Karpas-422 (cell line): ENCODE results near the gene EPB42. TPM values are rescaled to one million over a fixed set of nuclear protein-coding genes. Genes with fewer than 3 reads are reported as not detected.
A peak's percentile ranks its signal among the peaks of the same experiment; 100 is the strongest.
"Not testable (repeated sequence)": the region's sequence is repeated elsewhere in the genome, so short reads cannot be mapped to it uniquely, and the experiment has no call there.

Experiments used
- DNase-seq: peaks from one replicate; pipeline ENCODE4 v3.0.0-alpha.2; 2015
- H2AFZ ChIP-seq: fragments of 200-600 bp; sonication (generic); 2 replicates; pipeline ENCODE4 v1.6.1; 2014; ENCODE audit warnings: antibody characterized with exemption, low read length, mixed read lengths
- H3K27ac ChIP-seq: fragments of 200-600 bp; sonication (generic); 2 replicates; pipeline ENCODE4 v1.5.1; 2014; ENCODE audit warnings: mild to moderate bottlenecking, low read length, moderate library complexity
- H3K27me3 ChIP-seq: fragments of 200-600 bp; sonication (generic); 2 replicates; pipeline ENCODE4 v1.6.1; 2014; ENCODE audit warnings: low read length, mixed read lengths
- H3K36me3 ChIP-seq: fragments of 200-600 bp; sonication (generic); 2 replicates; pipeline ENCODE4 v1.6.1; 2014; ENCODE audit warnings: low read length, mixed read lengths; ENCODE audit not compliant: insufficient read depth
- H3K4me1 ChIP-seq: fragments of 200-600 bp; sonication (generic); 2 replicates; pipeline ENCODE4 v1.6.1; 2014; ENCODE audit warnings: mild to moderate bottlenecking, low read length, mixed read lengths
- H3K4me2 ChIP-seq: fragments of 200-600 bp; sonication (generic); 2 replicates; pipeline ENCODE4 v1.6.1; 2014; ENCODE audit warnings: low read length, low read depth, mild to moderate bottlenecking; ENCODE audit not compliant: poor library complexity, severe bottlenecking
- H3K4me3 ChIP-seq: fragments of 200-600 bp; sonication (generic); 2 replicates; pipeline ENCODE4 v1.5.1; 2014; ENCODE audit warnings: mild to moderate bottlenecking, antibody characterized with exemption, low read length, mixed read lengths
- H3K79me2 ChIP-seq: fragments of 200-600 bp; sonication (generic); 2 replicates; pipeline ENCODE4 v1.6.1; 2014; ENCODE audit warnings: mild to moderate bottlenecking, low read length, mixed read lengths
- H3K9ac ChIP-seq: fragments of 200-600 bp; sonication (generic); 2 replicates; pipeline ENCODE4 v1.6.0; 2014; ENCODE audit warnings: low read length
- H3K9me2 ChIP-seq: fragments of 200-600 bp; sonication (generic), shearing (Covaris generic); replicated peaks from 2 replicates; pipeline ENCODE4 v1.6.0; 2014; ENCODE audit warnings: mild to moderate bottlenecking, low read length, moderate library complexity; ENCODE audit not compliant: insufficient read depth
- H3K9me3 ChIP-seq: fragments of 300-700, 200-600 bp; sonication (generic); 2 replicates; pipeline ENCODE4 v1.6.1; 2014; ENCODE audit warnings: low read length, mixed read lengths
- H4K20me1 ChIP-seq: fragments of 200-600 bp; sonication (generic); 2 replicates; pipeline ENCODE4 v1.6.1; 2014; ENCODE audit warnings: mild to moderate bottlenecking, antibody characterized with exemption, low read length, low read depth; ENCODE audit not compliant: insufficient read depth
- total RNA-seq: library from RNA; depleted of rRNA; stranded (reverse); fragments of >200 nt; shearing (Covaris generic); gene quantifications from 2 replicates; pipeline ENCODE4 v1.2.3, GENCODE V29; 2014; ENCODE audit warnings: low replicate concordance

The EPB42 gene
- total RNA-seq, 1 experiment from 2014 or later, result not detected

DNA sequence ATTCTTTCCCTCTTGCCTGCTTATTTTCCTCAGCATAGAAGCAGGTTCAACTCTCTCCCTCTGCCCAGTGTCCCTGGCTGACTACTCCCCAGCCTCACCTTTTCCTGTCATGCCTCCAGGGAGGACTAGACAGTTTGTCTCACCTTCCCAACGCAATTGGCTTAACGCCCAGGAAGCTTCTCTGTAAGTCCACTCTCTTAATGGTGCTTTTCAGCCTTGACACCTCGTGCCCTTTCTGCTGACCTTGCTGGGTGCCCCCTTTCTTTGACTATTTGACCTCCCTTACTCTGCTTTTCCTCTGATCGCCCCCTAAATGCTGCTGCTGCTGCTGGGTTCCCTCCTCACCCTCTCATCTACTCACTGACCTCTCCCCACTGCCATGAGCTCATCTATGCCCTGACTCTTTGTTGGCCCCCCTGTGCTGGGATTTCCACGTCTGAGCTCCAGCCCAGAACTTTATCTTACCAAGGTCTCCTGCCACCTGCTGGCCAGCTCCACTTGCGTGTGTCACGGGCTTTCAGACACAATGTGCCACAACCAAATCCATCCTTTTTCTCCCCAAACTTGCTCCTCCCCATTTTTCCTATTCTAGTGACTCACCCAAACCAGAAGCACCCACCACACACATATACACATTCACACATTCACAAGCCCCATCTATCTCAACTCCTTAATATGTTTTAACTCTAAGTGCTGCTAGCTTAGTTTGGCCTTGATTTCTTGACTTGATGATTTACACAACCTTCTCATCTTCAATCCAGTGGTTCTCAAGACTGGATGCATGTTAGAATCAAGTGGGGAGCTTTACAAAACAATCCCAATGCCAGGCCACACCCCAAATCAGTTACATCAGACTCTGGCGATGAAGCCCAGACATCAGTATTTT is 16.6 kb downstream of the EPB42 start:
- Histone ChIP-seq H3K4me2 (no peak overlapping the region), H3K9me3 (no peaks in the 10 kb centered on the region)

DNA sequence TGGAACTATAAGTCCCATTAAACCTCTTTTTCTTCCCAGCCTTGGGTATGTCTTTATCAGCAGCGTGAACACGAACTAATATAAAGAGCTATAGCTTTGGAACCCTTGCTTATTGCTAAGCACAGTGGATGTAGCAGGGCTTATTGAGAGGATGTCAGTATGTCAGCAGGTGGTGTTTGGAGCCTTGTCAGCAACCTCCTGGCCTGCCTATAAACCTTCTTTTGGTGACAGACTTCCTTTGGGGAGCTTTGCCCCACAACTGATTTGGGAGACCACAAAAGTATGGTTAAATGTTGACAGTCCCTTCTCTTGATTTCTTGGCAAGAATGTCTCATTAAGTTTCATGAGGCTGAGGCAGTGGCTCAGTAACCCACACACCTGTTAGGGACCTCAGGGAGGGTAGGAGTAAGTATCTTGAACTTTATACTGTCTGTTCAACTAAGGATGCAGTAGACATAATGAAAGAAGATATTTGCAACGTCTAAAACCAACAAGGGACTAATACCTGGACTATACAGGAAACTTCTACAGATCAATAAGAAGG is 20.8 kb downstream of the EPB42 start:
- DNase-seq, result no peak
- H3K27me3 ChIP-seq, result no peaks in the 10 kb centered on the region

More for the DNA sequence above, 16.6 kb downstream of the EPB42 start:
- H3K9me2 ChIP-seq, result no peaks in the 10 kb centered on the region
- no peak overlapping the region for H3K4me3 ChIP-seq
- peak; percentile 81 for DNase-seq
- no peak overlapping the region for H3K9ac ChIP-seq
- H3K4me1 ChIP-seq, result 0 out of 2 replicates have a peak, but pooled peaks cover 2% of the 10 kb centered on the region
- H4K20me1 ChIP-seq, result no peaks in the 10 kb centered on the region
- no peak overlapping the region for H3K27ac ChIP-seq
- no peaks in the 10 kb centered on the region for H3K27me3 ChIP-seq
- H3K36me3 ChIP-seq, result no peaks in the 10 kb centered on the region
- H2AFZ ChIP-seq, result no peak overlapping the region
- no peaks in the 10 kb centered on the region for H3K79me2 ChIP-seq

DNA sequence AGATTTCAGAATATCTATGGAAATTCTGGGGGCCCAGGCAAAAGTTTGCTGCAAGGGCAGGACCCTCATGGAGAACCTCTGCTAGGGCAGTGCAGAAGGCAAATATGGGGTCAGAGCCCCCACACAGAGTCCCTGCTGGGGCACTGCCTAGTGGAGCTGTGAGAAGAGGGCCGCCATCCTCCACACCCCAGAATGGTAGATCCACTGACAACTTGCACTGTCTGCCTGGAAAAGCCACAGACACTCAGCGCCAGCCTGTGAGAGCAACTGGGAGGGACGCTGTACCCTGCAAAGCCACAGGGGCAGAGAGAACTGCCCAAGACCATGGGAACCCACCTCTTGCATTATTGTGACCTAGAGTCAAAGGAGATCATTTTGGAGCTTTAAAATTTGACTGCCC is 21.8 kb downstream of the EPB42 start:
- Histone ChIP-seq H2AFZ (no peak overlapping the region), H3K9me2 (no peaks in the 10 kb centered on the region), H3K9ac (no peak overlapping the region), H3K4me3 (no peak overlapping the region), H4K20me1 (no peaks in the 10 kb centered on the region), H3K9me3 (no peaks in the 10 kb centered on the region), H3K4me1 (peaks cover 11% of the 10 kb centered on the region), H3K4me2 (no peak overlapping the region), H3K27me3 (no peaks in the 10 kb centered on the region), H3K36me3 (peaks cover 24% of the 10 kb centered on the region), H3K27ac (no peak overlapping the region), H3K79me2 (no peaks in the 10 kb centered on the region)
- no peak for DNase-seq

More for the DNA sequence above, 20.8 kb downstream of the EPB42 start:
- no peak overlapping the region for H3K9ac ChIP-seq
- H3K9me2 ChIP-seq, result no peaks in the 10 kb centered on the region
- H3K4me3 ChIP-seq, result no peak overlapping the region
- peaks cover 13% of the 10 kb centered on the region for H3K4me1 ChIP-seq
- no peaks in the 10 kb centered on the region for H4K20me1 ChIP-seq
- no peaks in the 10 kb centered on the region for H3K9me3 ChIP-seq
- H3K4me2 ChIP-seq, result no peak overlapping the region
- H3K36me3 ChIP-seq, result peaks cover 15% of the 10 kb centered on the region
- H3K27ac ChIP-seq, result no peak overlapping the region
- no peaks in the 10 kb centered on the region for H3K79me2 ChIP-seq
- no peak overlapping the region for H2AFZ ChIP-seq

DNA sequence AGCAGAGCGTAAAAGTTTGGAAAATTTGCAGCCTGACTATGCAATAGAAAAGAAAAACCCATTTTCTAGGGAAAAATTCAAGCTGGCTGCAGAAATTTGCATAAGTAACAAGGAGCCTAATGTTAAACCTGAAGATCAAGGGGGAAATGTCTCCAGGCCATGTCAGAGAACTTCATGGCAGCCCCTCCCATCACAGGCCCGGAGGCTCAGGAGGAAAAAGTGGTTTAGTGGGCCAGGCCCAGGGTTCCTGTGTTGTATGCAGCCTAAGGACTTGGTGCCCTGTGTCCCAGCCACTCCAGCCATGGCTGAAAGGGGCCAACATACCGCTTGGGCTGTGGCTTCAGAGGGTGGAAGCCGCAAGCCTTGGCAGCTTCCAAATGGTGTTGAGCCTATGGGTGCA is 22.3 kb downstream of the EPB42 start:
- H3K4me3 ChIP-seq, H3K27me3 ChIP-seq, H2AFZ ChIP-seq, H4K20me1 ChIP-seq, H3K4me2 ChIP-seq, H3K79me2 ChIP-seq, H3K9me3 ChIP-seq, H3K9me2 ChIP-seq, H3K27ac ChIP-seq, DNase-seq, H3K9ac ChIP-seq: not testable (repeated sequence)
- Histone ChIP-seq H3K4me1 (peaks cover 11% of the 10 kb centered on the region), H3K36me3 (peaks cover 27% of the 10 kb centered on the region)

DNA sequence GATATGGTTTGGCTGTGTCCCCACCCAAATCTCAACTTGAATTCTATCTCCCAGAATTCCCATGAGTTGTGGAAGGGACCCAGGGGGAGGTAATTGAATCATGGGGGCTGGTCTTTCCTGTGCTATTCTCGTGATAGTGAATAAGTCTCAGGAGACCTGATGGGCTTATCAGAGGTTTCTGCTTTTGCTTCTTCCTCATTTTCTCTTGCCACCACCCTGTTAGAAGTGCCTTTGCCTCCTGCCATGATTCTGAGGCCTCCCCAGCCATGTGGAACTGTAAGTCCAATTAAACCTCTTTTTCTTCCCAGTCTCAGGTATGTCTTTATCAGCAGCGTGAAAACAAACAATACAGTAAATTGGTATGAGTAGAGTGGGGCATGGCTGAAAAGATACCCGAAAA is 23.0 kb downstream of the EPB42 start:
- not testable (repeated sequence) for H3K9ac ChIP-seq, H3K4me2 ChIP-seq, H4K20me1 ChIP-seq, H3K9me2 ChIP-seq, H3K9me3 ChIP-seq, H2AFZ ChIP-seq, H3K27me3 ChIP-seq, H3K27ac ChIP-seq, H3K79me2 ChIP-seq, H3K4me3 ChIP-seq
- peaks cover 11% of the 10 kb centered on the region for H3K4me1 ChIP-seq
- peak; percentile 65 for DNase-seq
- H3K36me3 ChIP-seq, result peaks cover 32% of the 10 kb centered on the region

DNA sequence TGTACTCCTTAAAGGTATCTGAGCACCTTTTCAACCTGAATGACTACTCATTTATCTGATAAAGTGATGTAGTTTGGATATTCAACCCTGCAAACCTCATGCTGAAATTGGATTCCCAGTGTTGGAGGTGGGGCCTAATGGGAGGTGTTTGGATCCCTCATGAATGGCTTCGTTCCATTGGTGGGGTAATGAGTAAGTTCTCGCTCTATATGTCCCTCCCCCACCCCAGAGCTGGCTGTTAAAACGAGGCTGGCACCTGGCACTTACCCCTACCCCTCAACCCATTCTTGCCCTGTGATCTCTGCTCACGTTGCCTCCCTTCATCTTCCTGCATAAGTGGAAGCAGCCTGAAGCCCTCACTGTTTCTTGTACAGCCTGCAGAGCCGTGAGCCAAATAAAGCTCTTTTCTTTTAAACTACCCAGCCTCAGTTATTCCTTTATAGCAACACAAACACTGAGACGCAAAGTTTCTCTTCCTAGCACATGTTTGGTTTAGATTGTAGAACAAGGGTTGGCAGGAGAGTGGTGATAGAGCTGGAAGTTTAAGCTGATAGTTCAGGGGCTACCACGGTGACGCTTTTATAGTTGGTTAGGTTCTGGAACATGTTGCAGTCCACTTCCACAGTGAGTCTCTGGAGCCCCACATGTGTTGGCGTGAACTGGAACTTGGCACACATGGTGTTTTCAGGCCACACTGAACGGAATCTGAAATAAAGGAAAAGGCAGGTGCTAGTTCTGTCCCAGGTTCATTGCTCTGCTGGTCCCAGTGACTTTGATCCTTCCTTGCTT is 23.9 kb downstream of the EPB42 start:
- no peaks in the 10 kb centered on the region for H3K79me2 ChIP-seq
- H3K4me2 ChIP-seq, result peak overlapping the region; percentile 6
- H2AFZ ChIP-seq, result no peak overlapping the region
- no peak overlapping the region for H3K27ac ChIP-seq
- no peak overlapping the region for H3K4me3 ChIP-seq
- H4K20me1 ChIP-seq, result no peaks in the 10 kb centered on the region
- H3K36me3 ChIP-seq, result peaks cover 40% of the 10 kb centered on the region
- H3K9me3 ChIP-seq, result no peaks in the 10 kb centered on the region
- H3K27me3 ChIP-seq, result no peaks in the 10 kb centered on the region
- no peak overlapping the region for H3K9ac ChIP-seq
- H3K4me1 ChIP-seq, result peaks cover 11% of the 10 kb centered on the region
- DNase-seq, result no peak
- no peaks in the 10 kb centered on the region for H3K9me2 ChIP-seq

DNA sequence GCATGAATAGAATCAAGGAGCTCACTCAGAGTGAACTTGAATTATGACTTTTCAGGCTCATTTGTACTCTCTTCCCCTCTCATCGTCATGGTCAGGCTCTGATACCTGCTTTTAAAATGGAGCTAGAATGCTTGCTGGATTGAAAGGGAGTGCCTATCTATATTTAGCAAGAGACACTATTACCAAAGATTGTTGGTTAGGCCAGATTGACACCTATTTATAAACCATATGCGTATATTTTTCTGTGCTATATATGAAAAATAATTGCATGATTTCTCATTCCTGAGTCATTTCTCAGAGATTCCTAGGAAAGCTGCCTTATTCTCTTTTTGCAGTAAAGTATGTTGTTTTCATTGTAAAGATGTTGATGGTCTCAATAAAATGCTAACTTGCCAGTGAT is 26.0 kb downstream of the EPB42 start:
- no peaks in the 10 kb centered on the region for H4K20me1 ChIP-seq
- H3K4me3 ChIP-seq, result no peak overlapping the region
- no peak overlapping the region for H3K27ac ChIP-seq
- peaks cover 11% of the 10 kb centered on the region for H3K4me1 ChIP-seq
- no peaks in the 10 kb centered on the region for H3K79me2 ChIP-seq
- H3K9ac ChIP-seq, result no peak overlapping the region
- no peaks in the 10 kb centered on the region for H3K9me3 ChIP-seq
- DNase-seq, result no peak
- H3K4me2 ChIP-seq, result no peak overlapping the region
- no peak overlapping the region for H2AFZ ChIP-seq
- no peaks in the 10 kb centered on the region for H3K27me3 ChIP-seq
- no peaks in the 10 kb centered on the region for H3K9me2 ChIP-seq
- peaks cover 56% of the 10 kb centered on the region for H3K36me3 ChIP-seq

DNA sequence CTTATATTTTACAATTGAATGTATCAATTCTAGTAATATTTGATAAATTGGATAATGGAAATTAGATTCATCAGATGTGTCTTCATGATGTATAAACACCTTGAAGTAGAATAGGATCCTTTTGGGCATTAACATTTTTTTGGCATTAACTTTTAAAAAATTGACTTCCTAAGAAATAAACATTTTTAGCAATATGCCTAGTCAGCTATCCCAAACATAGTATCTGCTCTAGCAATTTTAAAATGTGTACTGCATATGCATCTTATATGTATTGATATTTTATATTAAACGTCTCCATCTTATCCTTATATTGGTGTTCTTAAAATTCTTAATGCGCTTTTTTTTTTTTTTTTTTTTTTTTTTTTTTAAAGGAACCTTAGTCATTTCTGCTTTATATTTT is 27.1 kb downstream of the EPB42 start:
- Histone ChIP-seq H3K9me3 (no peaks in the 10 kb centered on the region), H3K9me2 (no peaks in the 10 kb centered on the region), H3K4me3 (no peak overlapping the region), H3K4me1 (peaks cover 11% of the 10 kb centered on the region), H3K27ac (no peak overlapping the region), H2AFZ (no peak overlapping the region), H3K36me3 (peaks cover 64% of the 10 kb centered on the region), H3K27me3 (no peaks in the 10 kb centered on the region), H3K4me2 (no peak overlapping the region), H4K20me1 (no peaks in the 10 kb centered on the region), H3K9ac (no peak overlapping the region), H3K79me2 (no peaks in the 10 kb centered on the region)
- no peak for DNase-seq
